HepG2 (cell line): ENCODE data around the gene GDF7. TPM values are rescaled to one million over a fixed set of nuclear protein-coding genes. Genes with fewer than 3 reads are reported as not detected.

ENCODE experiments used
- CBX5 ChIP-seq: sonication (generic); formaldehyde crosslinking; IDR thresholded peaks from 2 replicates; pipeline ENCODE4 v1.4.0; 2020; ENCODE audit warnings: missing genetic modification reagents, borderline replicate concordance
- KAT8 ChIP-seq: IDR thresholded peaks from 2 replicates; pipeline ENCODE4 v1.6.1; 2016; ENCODE audit warnings: missing genetic modification reagents, missing compliant biosample characterization
- KDM5B ChIP-seq: sonication (generic); formaldehyde crosslinking; IDR thresholded peaks from 2 replicates; pipeline ENCODE4 v1.4.0; 2020; ENCODE audit warnings: missing genetic modification reagents, mild to moderate bottlenecking, borderline replicate concordance
- KLF11 ChIP-seq: IDR thresholded peaks from 2 replicates; pipeline ENCODE4 v1.6.1; 2016; ENCODE audit warnings: missing compliant biosample characterization
- MED1 ChIP-seq: sonication (generic); formaldehyde crosslinking; IDR thresholded peaks from 2 replicates; pipeline ENCODE4 v1.4.0; 2020; ENCODE audit warnings: missing genetic modification reagents
- NCOA2 ChIP-seq: sonication (generic); formaldehyde crosslinking; IDR thresholded peaks from 2 replicates; pipeline ENCODE4 v1.8.0; 2022; ENCODE audit warnings: inconsistent platforms
- SMARCE1 ChIP-seq: fragments of 450-650 bp; IDR thresholded peaks from 2 replicates; pipeline ENCODE4 v1.6.1; 2017; ENCODE audit warnings: borderline replicate concordance
- SYNCRIP ChIP-seq: fragments of 200-400 bp; formaldehyde crosslinking; IDR thresholded peaks from 2 replicates; pipeline ENCODE4 v1.6.1; 2018; ENCODE audit warnings: mild to moderate bottlenecking, low read depth, low read length; ENCODE audit not compliant: insufficient read depth
- TOPORS ChIP-seq: sonication (generic); formaldehyde crosslinking; IDR thresholded peaks from 2 replicates; pipeline ENCODE4 v1.8.0; 2023; ENCODE audit warnings: mild to moderate bottlenecking, missing genetic modification reagents
- ZFP37 ChIP-seq: sonication (generic); formaldehyde crosslinking; IDR thresholded peaks from 2 replicates; pipeline ENCODE4 v1.4.0; 2020; ENCODE audit warnings: missing genetic modification reagents, borderline replicate concordance
- ZNF484 ChIP-seq: sonication (generic); formaldehyde crosslinking; IDR thresholded peaks from 2 replicates; pipeline ENCODE4 v1.5.1; 2020; ENCODE audit warnings: mild to moderate bottlenecking, low read depth, missing genetic modification reagents, borderline replicate concordance
- ZNF530 ChIP-seq: sonication (generic); formaldehyde crosslinking; IDR thresholded peaks from 2 replicates; pipeline ENCODE4 v1.5.0; 2020; ENCODE audit warnings: low read depth, mild to moderate bottlenecking, missing genetic modification reagents
- ZNF768 ChIP-seq: sonication (generic); formaldehyde crosslinking; IDR thresholded peaks from 2 replicates; pipeline ENCODE4 v1.4.0; 2020; ENCODE audit warnings: missing genetic modification reagents
- ZNF772 ChIP-seq: sonication (generic); formaldehyde crosslinking; IDR thresholded peaks from 2 replicates; pipeline ENCODE4 v1.5.0; 2020; ENCODE audit warnings: mild to moderate bottlenecking, missing genetic modification reagents
- ZNF883 ChIP-seq: sonication (generic); formaldehyde crosslinking; IDR thresholded peaks from 2 replicates; pipeline ENCODE4 v1.5.1; 2020; ENCODE audit warnings: mild to moderate bottlenecking, missing genetic modification reagents; ENCODE audit errors: not compliant biosample characterization
- polyA plus RNA-seq, 8 experiments: library from polyadenylated mRNA; depleted of rRNA in 3 of 8; stranded (reverse) in 7 of 8; unstranded in 1 of 8; fragments of >200 nt; fragmentation: Illumina TruSeq in 4 of 8; extraction: Trizol in 4 of 8; gene quantifications; 2 replicates each; pipeline versions ENCODE4 v1.2.1 to v1.2.3, GENCODE V29; 2011 to 2016; ENCODE audit warnings: low read depth in 4 of 8, missing spikeins in 1 of 8, mixed read lengths in 1 of 8; ENCODE audit not compliant: insufficient read depth in 1 of 8
- total RNA-seq, 5 experiments: library from RNA; depleted of rRNA; stranded (reverse); fragments of >200 nt; fragmentation: Illumina TruSeq; extraction: Trizol; gene quantifications; 2 replicates each; pipeline ENCODE4 v1.2.3, GENCODE V29; 2016; ENCODE audit warnings: low read depth in 1 of 5
- TF ChIP-seq, protein P1 (sequence below): sonication (generic); formaldehyde crosslinking; IDR thresholded peaks from 2 replicates; pipeline ENCODE4 v1.8.0; 2022; ENCODE audit warnings: mild to moderate bottlenecking, missing genetic modification reagents, moderate library complexity
- TF ChIP-seq, protein P2 (sequence below), 2 experiments: sonication (generic) in 1 of 2; formaldehyde crosslinking in 1 of 2; IDR thresholded peaks; 2 replicates each; pipeline versions ENCODE4 v1.5.1 to v1.6.1; 2011 to 2020; ENCODE audit warnings: borderline replicate concordance in 1 of 2, low read depth in 1 of 2, low read length in 1 of 2, mild to moderate bottlenecking in 1 of 2, missing genetic modification reagents in 1 of 2, moderate library complexity in 1 of 2
- TF ChIP-seq, protein P3 (sequence below): sonication (generic); formaldehyde crosslinking; IDR thresholded peaks from 2 replicates; pipeline ENCODE4 v1.4.0; 2020; ENCODE audit warnings: missing genetic modification reagents; ENCODE audit errors: not compliant biosample characterization
- TF ChIP-seq, protein P4 (sequence below): sonication (generic); formaldehyde crosslinking; IDR thresholded peaks from 2 replicates; pipeline ENCODE4 v1.4.0; 2020; ENCODE audit warnings: missing genetic modification reagents
- TF ChIP-seq, protein P5 (sequence below): sonication (generic); formaldehyde crosslinking; IDR thresholded peaks from 2 replicates; pipeline ENCODE4 v1.5.1; 2020; ENCODE audit warnings: missing genetic modification reagents, mild to moderate bottlenecking, borderline replicate concordance

The GDF7 gene
- total and polyA plus RNA-seq, 2 of the 13 experiments (the other 11 are each of a cell fraction or from before 2014, with no cell fraction given): 1.6 to 15.0 TPM

DNA sequence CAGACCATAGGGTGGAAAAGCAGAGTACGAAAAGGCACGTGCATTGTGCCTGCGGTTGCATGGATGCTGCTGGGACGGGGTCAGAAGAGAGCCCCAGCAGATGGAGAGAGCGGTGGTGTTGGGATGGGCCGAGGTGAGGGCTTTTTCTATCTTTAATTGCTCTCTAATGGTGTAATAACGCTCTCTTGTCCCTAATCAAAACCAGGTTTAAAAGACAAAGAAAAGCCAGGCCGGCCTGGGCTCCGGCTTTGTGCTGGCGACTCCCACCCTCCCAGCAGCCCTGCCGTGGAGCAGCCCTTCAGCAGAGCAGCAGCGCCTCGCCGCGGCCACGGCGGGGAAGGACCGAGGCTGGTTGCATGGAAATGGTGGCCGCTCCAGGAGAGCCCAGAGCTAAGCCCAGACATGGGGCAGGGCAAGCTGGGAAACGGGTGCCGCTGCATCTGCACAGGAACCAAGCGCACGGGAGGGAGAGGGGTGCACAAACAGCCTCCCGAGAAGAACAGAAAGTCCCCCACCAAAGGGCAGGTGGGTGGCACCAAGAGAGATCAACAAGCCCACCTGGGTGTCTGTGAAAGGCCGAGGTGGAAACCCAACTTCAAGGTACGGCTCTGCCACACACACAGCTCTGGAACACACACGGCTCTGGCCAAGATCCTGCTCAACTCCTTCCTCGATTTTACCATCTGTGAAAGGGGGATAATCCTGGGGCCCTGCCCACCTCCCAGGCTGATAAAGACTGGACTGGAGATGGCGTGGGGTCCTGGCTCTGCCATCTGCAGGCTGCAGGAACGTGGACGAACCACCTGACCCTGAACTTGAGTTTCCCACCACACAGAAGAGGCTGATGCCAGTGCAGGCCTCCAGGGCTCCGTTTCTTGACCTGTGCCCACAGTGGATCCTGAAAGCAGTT, 31.0 kb upstream of the GDF7 start (continued):
- TF ChIP-seq, protein P1, sequence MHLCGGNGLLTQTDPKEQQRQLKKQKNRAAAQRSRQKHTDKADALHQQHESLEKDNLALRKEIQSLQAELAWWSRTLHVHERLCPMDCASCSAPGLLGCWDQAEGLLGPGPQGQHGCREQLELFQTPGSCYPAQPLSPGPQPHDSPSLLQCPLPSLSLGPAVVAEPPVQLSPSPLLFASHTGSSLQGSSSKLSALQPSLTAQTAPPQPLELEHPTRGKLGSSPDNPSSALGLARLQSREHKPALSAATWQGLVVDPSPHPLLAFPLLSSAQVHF: no peak
- TF ChIP-seq, protein P2, sequence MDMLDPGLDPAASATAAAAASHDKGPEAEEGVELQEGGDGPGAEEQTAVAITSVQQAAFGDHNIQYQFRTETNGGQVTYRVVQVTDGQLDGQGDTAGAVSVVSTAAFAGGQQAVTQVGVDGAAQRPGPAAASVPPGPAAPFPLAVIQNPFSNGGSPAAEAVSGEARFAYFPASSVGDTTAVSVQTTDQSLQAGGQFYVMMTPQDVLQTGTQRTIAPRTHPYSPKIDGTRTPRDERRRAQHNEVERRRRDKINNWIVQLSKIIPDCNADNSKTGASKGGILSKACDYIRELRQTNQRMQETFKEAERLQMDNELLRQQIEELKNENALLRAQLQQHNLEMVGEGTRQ (IDR thresholded peaks at IDR 0.05; ENCODE audit: low read depth, low read length): 0 out of 2 replicates have a peak, but pooled peaks have one; percentile 6
- TF ChIP-seq, protein P2 (CRISPR knock-in tag; IDR thresholded peaks at IDR 0.05; ENCODE audit: borderline replicate concordance): no peak
- TF ChIP-seq CBX5 (peak; percentile 95), TOPORS (0 out of 2 replicates have a peak, but pooled peaks have one; percentile 61), NCOA2 (CRISPR knock-in tag) (peak; percentile 44; the same call in 1 of the 2 replicates), KAT8 (CRISPR knock-in tag) (peak; percentile 82), KLF11 (peak; percentile 95), KDM5B (CRISPR knock-in tag) (peak; percentile 87; the same call in 1 of the 2 replicates), ZNF768 (CRISPR knock-in tag) (peak; percentile 78; the same call in 1 of the 2 replicates), SMARCE1 (no peak), MED1 (CRISPR knock-in tag) (peak; percentile 86), ZNF484 (no peak), ZFP37 (CRISPR knock-in tag) (no peak), ZNF530 (CRISPR knock-in tag) (no peak), SYNCRIP (no peak), ZNF772 (peak; percentile 81; the same call in 1 of the 2 replicates), ZNF883 (peak; percentile 71)
- TF ChIP-seq, protein P3, sequence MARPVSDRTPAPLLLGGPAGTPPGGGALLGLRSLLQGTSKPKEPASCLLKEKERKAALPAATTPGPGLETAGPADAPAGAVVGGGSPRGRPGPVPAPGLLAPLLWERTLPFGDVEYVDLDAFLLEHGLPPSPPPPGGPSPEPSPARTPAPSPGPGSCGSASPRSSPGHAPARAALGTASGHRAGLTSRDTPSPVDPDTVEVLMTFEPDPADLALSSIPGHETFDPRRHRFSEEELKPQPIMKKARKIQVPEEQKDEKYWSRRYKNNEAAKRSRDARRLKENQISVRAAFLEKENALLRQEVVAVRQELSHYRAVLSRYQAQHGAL: no peak
- TF ChIP-seq, protein P4, sequence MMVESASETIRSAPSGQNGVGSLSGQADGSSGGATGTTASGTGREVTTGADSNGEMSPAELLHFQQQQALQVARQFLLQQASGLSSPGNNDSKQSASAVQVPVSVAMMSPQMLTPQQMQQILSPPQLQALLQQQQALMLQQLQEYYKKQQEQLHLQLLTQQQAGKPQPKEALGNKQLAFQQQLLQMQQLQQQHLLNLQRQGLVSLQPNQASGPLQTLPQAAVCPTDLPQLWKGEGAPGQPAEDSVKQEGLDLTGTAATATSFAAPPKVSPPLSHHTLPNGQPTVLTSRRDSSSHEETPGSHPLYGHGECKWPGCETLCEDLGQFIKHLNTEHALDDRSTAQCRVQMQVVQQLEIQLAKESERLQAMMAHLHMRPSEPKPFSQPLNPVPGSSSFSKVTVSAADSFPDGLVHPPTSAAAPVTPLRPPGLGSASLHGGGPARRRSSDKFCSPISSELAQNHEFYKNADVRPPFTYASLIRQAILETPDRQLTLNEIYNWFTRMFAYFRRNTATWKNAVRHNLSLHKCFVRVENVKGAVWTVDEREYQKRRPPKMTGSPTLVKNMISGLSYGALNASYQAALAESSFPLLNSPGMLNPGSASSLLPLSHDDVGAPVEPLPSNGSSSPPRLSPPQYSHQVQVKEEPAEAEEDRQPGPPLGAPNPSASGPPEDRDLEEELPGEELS: 0 out of 2 replicates have a peak, but pooled peaks have one; percentile 46
- TF ChIP-seq, protein P5, sequence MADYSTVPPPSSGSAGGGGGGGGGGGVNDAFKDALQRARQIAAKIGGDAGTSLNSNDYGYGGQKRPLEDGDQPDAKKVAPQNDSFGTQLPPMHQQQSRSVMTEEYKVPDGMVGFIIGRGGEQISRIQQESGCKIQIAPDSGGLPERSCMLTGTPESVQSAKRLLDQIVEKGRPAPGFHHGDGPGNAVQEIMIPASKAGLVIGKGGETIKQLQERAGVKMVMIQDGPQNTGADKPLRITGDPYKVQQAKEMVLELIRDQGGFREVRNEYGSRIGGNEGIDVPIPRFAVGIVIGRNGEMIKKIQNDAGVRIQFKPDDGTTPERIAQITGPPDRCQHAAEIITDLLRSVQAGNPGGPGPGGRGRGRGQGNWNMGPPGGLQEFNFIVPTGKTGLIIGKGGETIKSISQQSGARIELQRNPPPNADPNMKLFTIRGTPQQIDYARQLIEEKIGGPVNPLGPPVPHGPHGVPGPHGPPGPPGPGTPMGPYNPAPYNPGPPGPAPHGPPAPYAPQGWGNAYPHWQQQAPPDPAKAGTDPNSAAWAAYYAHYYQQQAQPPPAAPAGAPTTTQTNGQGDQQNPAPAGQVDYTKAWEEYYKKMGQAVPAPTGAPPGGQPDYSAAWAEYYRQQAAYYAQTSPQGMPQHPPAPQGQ (CRISPR knock-in tag): no peak
